Ishikawa (cell line): ENCODE data around the gene BEND2.

Experiments
- CEBPB ChIP-seq: IDR thresholded peaks from 2 replicates; pipeline ENCODE4 v1.6.1; 2012
- CREB1 ChIP-seq: IDR thresholded peaks from 2 replicates; pipeline ENCODE4 v1.6.1; 2012; ENCODE audit warnings: low read depth
- EGR1 ChIP-seq: IDR thresholded peaks from 2 replicates; pipeline ENCODE4 v1.6.1; 2012
- EP300 ChIP-seq: IDR thresholded peaks from 2 replicates; pipeline ENCODE4 v1.6.1; 2012; ENCODE audit warnings: borderline replicate concordance
- FOXM1 ChIP-seq: IDR thresholded peaks from 2 replicates; pipeline ENCODE4 v1.6.1; 2012; ENCODE audit warnings: low read depth, borderline replicate concordance
- MAX ChIP-seq: IDR thresholded peaks from 2 replicates; pipeline ENCODE4 v1.6.1; 2012
- RAD21 ChIP-seq: IDR thresholded peaks from 2 replicates; pipeline ENCODE4 v1.6.1; 2012; ENCODE audit warnings: low read depth
- REST ChIP-seq: IDR thresholded peaks from 2 replicates; pipeline ENCODE4 v1.6.1; 2012; ENCODE audit warnings: low read depth, mild to moderate bottlenecking
- TAF1 ChIP-seq: IDR thresholded peaks from 2 replicates; pipeline ENCODE4 v1.6.1; 2012; ENCODE audit warnings: low read depth, mild to moderate bottlenecking
- TEAD4 ChIP-seq: IDR thresholded peaks from 2 replicates; pipeline ENCODE4 v1.6.1; 2012
- USF1 ChIP-seq: IDR thresholded peaks from 2 replicates; pipeline ENCODE4 v1.6.1; 2012
- YY1 ChIP-seq: IDR thresholded peaks from 2 replicates; pipeline ENCODE4 v1.6.1; 2012; ENCODE audit warnings: low read depth
- ZBTB7A ChIP-seq: IDR thresholded peaks from 2 replicates; pipeline ENCODE4 v1.6.1; 2012; ENCODE audit warnings: low read depth

- TF ChIP-seq MAX (no peak), TEAD4 (no peak), REST (no peak), TAF1 (no peak), CEBPB (no peak), FOXM1 (no peak), CREB1 (no peak), RAD21 (no peak), EP300 (no peak), ZBTB7A (no peak), EGR1 (no peak), YY1 (no peak), USF1 (no peak)
These were observed 93.7 kb downstream of the BEND2 start for GRCh38 chrX:18126971-18127370.
